ENCODE results near the gene SLC6A6.

Gene SLC6A6

DNA sequence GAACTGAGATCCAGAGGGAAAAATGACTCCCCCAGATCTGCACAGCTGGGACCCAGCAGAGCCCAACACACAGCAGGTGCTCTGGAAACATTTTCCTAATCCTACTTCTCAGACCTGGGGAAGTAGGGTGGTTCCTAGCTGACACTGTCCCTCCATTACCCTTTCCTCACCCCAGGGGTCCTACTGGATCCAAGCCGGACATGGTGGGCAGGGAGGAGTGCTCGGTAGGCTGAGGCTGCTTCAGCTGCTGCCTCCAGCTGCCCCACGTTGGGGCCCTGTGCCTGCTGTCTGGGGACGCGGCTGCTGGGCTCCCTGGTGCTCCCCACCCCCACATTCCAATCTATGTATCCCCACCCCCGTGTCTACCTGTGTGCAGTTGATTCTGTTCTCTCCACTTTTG is 29.8 kb upstream of the SLC6A6 start:
- DNase-seq = no peak

DNA sequence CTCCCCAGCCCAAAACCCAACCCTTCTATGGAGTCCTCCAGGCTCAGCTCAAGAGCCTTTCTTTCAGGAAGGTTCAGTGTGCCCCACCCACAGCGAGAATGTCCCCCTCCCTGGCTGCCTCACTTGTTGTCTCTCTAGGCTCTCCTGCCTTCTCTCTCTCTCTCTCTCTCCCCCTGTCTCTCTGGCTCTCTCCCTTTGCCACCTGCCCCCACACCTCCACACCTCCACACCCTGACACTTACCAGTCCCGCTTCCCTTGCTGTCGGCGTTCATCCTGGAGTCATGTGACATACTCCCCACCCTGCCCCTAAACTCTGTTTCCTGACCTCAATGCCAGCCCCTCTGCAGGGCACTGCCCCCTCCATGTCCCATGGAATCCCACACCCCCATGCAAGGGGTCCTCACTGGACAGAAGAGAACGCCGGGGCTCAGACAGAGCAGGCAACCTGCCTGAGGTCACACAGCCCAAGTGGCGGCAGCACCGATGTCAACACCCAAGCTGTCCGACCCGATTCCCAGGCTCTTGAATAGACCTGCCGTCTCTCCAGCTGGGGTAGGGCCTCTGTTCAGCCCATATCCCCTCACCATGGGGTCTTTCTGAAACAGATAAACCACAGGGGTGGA is 28.5 kb upstream of the SLC6A6 start:
- DNase-seq = no peak

DNA sequence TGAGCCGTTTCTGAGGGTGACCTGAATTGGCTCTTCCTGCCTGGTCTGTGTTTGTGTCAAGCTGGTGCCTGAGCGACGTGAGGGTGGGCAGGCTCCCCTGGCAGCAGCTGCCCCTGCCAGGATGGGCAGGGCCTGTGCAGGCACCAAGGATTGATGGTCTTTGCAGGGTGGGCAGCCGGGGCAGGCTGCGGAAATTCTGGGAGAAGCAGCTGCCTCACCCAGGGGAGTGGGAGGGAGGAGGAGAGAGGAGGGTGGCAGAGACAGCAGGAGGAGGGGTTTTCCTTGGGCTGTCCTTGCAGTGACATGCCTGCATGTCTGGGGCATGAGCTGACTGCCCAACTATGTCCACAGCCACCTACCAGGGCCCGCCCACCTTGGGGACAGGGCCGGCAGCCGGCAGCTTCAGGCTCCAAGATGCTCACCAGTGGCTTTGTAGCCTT is 27.9 kb upstream of the SLC6A6 start:
- DNase-seq = no peak

DNA sequence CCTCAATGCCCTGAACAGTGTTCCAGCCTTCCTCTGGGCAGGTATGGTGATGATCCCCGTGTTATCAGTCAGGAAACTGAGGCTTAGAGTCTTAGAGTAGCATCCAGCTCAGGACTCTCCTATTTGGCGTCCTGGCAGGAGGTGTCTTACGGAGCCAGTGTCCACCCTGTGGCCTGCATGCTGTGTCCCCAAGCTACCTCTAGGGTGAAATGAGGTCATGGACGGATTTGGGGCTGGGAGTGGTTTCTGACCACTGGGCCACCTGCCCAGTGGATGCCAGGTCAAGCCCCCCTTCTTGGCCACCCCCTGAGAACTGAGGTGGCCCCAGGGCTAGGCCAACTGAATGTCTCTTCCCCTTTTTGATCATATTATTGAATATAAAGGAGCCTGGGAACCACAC is 27.2 kb upstream of the SLC6A6 start:
- no peak for DNase-seq

DNA sequence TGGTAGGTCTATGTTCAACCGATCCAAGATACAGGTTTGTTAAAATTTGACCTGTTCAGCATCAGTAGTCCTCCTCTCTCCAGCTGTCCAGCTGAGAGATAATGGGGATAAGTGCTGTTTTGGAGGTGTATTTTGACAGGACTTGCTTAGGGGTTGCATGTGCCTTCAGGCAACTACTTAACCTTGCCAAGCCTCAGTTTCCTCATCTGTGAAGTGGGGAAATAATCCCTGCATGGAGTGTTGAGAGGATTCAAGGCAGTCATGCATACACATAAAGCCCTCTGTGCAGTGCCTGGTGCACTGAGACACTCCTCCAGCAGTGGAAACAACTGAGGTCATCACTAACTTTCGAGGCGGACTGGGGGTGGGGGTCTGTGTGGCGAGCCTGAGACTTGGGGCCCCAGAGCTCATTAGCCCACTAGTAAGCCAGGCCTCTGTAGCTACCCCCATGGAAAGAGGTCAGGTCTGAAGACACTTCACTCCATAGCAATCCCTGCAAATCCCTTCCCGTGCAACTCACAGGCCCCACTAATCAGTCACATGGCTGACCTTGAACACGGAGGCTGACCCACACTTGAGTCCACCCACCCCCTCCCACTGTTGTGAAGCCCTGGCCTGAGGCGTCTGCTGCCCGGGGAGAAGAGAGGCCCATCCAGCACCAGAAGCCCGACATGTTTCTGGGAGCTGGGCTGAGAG is 25.9 kb upstream of the SLC6A6 start:
- no peak for DNase-seq

DNA sequence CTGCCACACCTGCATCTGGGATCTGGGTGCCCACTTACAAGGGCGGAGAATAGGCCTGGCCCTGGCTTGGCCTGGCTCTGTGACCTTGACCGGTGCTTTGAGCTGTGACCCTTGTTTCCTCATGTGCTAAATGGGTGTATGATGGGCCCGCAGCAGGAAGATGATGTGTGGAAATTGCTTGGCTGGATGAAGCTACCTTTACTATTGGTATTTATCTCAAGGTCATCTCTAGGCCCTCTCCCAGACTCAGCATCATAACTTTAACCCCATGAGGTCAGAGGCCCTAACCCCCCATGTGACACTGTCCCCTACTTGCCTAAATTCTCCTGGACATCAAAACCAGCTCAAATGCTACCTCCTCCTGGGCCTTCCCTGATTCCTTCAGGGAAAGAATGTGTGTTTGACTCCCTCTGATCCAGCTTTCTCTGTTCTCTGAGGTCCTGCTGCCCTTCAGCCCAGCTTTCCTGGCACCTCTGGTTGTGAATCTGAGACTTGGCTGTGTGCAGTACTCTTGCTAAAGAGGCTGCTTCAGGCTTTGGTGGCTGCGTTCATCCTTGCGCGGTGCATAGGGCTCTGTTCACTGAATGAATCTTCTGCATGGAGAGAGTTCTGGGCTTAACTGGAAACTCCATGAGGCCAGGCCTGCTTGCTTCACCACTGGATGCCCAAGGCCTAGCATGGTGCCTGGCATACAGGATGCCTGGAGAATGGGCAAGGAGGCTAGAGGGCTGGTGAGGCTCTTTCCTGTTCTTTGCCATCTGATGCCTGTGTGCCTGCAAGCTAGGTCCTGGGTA is 25.2 kb upstream of the SLC6A6 start:
- no peak for DNase-seq

DNA sequence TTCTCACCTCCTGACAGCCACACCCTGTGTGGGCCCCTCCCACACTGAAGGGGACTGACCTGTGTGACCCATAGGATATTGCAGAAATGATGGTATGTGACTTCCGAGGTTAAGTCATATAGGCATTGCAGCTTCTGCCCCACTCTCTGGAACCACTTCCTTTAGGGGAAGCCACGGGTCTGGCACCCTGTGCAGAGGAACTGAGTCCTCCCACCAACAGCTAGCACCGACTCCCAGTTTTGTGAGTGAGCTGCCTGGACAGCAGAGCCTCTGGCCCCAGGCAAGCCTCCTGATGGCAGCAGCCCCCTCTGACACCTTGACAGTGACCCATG is 24.6 kb upstream of the SLC6A6 start:
- DNase-seq = no peak

DNA sequence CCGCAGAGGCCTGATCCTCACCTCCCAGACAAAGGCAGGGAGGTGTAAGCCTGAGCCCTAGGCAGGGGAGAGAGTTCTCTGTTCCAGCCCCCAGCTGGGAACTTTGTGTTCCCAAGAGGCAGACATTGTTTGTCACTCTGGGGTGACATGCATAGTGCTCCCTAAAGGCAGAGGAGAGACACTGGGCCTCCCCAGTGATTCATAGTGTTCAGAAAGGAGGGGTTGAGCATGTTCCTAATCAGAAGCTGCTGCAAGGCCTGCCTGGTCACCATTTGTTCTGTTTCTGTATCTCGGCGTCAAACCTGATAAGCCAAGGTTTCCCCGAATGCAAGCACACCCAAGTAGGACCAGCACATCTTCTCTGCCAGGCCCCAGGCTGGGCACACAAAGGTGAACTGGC is 24.0 kb upstream of the SLC6A6 start:
- DNase-seq = no peak

DNA sequence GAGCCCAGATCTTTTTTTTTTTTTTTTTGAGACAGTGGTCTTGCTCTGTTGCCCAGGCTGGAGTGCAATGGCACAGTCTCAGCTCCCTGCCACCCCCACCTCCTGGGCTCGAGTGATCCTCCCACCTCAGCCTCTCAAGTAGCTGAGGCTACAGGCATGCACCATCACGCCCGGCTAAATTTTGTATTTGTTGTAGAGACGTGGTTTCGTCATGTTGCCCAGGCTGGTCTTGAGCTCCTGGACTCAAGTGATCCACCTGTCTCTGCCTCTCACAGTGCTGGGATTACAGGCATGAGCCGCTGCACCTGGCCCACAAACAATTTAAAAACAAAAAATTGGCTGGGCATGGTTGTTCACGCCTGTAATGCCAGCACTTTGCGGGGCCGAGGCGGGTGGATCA is 22.6 kb upstream of the SLC6A6 start:
- DNase-seq = peak; percentile 20

DNA sequence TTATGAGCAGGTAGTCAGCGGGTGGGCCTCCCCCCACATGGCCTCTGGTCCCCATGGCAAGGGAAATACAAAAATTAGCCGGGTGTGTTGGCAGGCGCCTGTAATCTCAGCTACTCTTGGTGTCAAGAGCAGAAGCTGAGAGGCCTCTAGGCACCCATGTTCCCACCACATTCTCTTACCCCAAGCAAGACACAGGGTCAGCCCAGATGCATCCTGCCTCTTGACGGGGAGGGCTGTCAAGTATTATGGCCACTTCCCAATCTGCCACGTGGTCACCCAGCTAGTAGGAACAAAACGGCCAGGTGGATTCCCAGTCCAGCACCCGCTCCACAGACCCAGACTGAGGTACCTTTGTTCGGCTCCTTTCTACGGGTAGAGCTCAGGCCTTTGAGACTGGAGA is 16.2 kb upstream of the SLC6A6 start:
- no peak for DNase-seq

DNA sequence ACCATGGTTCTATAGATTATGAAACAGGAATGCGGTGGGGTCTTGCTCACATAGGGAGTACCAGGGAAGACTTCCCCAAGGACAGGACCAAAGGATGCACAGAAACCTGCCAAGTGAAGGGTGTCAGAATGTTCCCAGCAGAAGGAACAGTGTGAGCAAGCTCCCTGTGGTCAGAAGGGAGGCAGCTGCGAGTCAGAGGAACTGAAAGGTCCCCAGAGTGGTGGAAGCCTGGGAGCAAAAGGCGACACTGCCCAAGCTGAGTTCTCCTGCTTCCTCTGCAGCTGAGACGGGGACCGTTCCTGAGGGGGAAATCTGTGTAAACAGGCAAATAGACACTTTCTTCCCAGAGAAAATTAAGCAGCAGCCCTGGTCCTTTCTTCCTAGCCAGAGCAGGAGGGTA is 14.2 kb upstream of the SLC6A6 start:
- DNase-seq = no peak

DNA sequence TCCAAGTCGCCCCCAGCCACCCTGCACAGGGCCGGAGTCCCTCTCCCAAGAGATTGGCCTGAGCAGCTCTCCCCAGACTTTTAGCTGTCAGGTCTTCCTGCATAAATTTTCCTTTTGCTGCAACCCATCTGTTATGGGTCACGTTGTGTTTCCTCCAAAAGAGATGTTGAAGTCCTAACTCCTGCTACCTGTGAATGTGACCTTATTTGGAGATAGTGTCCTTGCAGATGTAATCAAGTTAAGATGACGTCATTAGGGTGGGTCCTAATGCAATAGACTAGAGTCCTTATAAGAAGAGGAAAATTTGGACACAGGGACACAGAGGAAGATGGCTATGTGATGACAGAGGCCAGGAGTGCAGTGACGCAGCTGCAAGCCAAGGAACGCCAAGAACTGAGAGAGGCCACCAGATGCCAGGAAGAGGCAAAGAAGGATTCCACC is 13.2 kb upstream of the SLC6A6 start:
- DNase-seq = no peak

DNA sequence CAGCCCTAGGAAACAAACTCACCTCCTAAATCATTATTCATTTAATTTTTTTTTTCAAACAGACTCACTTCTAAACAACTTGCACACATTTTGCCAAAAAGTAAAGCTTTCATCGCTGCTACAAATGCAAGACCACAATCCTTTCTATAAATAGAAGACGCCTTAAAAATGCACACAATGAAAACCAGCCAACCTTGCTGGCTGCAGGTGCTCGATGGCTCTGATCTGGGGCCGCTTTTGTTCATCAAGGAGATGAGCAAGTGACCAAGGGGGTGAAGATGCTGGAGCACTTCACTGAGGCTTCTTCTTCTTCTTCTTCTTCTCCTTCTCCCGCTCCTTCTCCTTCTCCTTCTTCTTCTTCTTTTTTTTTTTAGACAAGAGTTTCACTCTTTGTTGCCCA is 12.7 kb upstream of the SLC6A6 start:
- DNase-seq = no peak

DNA sequence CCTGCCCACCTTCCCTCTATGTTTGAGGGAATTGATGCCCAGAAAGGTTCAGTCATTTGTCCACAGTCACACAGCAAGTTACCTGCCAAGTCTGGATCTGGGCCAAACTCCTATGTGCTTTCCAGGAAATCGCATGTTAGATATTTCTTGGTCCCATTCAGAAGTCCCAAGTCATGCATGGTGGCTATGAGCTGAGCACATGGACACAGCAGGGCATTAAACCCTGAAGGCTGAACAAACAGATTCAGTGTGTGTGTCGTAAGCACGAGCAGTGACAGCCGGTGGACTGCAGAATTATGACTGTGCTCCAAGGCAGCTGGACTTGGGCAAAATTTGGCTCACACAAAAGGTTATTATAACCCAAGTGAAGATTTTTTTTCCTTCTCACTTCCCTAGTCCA is 11.4 kb upstream of the SLC6A6 start:
- DNase-seq = peak; percentile 41

DNA sequence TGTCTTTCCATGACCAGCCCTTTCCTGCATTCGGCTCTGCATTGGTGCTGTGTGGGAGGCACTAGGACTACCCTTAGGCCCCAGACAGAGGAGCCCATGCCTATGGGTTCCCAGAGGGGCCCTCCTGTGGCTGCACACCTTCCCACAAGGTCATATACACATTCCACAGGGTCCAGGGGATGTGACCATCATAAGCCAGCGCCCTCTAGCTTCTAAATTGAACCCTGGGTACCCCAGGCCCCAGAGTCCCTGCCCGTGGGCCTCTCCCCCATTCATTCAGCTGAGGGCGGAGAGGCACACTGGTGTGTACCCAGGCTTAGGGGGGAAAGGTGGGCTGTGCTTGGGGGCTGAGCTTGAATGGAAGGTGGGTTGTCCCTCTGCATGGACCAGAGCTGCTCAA is 10.2 kb upstream of the SLC6A6 start:
- no peak for DNase-seq

DNA sequence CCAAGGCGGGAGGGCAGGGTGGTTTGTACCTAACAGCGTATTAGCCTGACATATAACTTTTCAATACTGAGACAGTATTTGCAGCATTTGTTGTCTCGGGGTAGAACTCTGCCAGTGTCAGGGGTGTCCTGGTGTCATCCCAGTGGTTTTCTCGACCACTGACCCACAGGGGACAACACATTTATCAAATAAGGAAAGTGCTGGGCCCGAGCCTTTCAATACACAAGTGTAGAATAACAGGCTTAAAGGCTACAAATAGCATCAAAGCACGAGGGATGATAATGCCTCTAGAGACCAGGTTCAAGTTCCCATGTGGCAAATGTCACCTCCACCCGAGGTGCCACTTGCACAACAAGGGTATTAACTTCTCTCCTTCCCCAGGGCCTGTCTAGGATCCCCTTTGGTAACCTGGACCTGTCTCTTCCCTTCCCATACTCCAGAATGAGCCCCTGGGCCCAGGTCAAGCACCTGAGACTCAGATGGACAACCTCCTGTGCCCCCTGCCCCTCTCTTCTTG is 9.5 kb upstream of the SLC6A6 start:
- DNase-seq = no peak

DNA sequence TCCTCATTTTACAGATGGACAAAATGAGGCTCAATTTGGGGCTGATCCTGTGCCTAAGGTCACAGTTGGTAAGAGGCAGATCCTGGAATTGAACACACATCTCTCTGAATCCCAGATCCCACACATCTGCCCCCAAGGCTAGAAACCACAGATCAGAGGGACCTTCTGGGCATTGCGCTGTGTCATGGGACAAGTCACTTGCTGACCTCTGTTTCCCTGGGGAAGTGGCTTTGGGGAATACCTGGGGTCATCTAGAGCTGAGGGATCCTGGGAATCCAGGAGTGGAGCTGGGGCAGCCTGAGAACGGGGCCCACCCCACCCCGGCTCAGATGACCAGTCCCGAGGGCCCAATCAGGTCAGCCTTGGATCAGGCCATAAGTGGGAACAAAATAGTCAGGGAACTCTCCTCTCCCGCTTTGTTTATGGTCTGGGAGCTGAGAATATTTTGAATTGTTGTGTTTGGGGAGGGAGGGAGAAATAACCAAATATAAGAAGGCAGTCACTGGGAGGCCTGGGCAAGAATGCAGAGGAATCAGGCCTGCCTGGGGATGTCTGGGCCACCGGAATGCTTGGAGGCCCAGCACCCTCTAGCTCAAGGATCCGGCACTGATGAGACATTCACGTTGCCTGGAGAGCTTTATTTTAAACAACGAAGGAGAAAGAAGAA is 8.8 kb upstream of the SLC6A6 start:
- DNase-seq = no peak

DNA sequence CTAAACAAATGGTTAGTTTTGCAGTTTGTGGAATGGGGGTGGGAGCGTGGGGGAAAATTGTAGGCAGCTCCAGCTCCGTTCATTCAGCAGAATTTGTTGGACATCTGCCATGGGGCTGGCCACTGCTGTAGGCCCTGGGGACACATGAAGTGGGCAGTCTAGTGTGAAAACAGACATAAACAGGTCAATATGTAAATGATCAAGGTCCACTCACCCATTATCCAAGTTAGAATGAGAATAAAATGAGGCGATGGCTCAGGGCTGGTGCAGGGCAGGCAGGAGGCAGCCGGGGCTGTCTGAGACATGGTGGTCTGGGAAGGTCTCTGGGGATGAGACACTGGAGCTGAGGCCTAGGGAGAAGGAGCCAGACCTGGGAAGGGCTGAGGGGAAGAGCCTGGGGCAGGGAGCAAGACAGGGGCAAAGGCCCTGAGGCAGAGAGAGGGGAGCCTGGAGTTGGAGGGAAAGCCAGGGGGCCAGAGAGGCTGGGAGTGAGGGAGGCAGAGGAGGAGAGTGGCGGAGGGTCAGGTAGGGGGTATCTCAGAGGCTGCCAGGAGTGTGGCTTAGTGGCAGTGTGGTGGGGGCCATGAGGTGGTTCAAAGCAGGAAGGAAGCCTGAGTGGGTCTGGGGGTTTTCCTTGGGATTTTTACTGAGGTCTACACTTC is 6.2 kb upstream of the SLC6A6 start:
- no peak for DNase-seq

DNA sequence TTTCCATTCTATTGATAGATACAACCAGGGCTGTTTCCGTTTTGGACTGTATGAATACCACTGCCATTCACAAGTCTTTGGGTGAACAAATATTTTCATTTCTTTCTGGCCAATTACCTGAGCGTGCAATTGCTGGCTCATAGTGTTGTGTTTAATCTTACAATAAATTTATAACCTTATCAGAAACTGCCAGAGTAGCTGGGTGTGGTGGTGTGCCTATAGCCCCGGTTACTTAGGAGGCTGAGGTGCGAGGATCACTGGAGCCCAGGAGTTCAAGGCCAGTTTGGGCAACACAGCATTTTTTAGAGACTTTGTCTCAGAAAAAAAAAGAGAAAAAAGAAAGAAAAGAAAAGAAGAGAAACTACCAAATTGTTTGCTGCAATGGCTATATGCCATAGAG is 5.4 kb upstream of the SLC6A6 start:
- no peak for DNase-seq

DNA sequence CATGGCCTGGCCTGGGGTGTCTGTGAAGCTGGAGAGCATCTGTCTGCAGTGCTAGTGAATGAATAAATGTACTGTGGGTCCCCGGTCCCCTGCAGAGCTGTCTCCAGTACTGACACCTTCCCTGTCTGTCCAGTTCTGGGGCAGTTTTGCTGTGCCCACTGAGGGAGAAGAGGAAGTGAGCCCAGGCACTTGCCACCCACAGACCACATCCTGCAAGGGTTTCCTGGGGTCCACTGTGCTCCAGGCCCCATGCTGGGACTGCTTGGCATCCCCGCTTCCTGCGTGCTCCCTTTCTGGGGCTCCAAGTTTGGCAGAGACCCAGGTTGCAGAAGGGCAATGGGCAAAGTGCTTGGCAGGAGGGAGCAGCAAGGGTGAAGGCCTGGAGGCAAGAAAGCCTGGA is 4.9 kb upstream of the SLC6A6 start:
- no peak for DNase-seq

DNA sequence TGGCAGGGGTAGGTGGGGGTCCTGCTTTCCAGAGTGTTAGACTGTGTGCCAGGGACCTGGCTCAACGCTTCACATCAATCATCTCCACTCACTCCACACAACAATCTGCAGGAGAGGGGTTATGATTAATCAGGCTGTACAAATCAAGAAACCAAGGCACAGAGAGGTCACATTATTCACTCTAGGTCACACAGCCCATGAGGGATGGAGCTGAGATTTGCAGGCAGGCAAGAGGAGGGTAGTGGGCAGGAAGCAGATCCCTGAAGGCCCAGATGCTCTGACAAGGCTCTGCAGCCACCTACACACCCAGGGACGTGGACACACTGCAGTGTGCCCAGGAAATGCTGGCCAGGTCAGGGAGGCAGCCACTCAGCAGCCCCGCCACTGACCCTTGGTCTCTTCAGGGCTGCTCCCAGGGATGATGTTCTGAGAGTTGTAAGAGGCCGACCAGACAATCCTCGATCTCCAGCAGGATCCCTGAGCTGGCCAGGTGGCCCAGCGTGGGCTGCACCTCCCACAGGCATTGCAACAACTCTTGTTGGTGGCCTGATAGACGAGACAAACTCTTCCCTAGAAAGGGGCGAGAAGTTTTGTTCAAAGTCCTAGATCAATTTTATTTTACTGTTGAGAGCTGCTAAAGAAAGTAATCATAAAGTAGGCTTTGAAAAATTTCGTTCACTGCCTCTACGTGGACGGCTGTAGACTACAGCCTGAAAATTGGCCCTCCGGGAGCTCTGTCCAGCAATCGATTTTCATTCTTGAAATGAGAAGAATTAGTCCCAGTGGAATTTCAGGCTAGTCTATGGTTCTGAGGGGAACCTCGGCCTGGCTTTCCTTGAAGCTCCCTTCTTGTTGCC is 4.2 kb upstream of the SLC6A6 start:
- no peak for DNase-seq

DNA sequence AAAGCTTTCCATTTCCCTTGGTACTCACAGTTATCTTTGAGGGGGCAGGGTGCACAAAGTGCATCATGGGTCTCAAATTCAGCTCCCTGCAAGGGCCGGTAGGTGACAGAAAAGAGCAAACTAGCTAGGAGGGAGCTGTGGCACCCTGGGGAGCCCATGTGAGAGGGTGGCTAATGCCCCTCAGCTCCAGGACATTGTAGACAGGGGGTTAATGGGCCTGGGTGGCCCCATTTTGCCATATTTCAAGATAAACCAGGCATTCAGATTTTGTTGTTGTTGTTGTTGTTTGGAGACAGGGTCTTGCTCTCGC is 3.7 kb upstream of the SLC6A6 start:
- DNase-seq = no peak
